Prostate gland (tissue), 2 donors: ENCODE data around the gene CHST1. TPM values are rescaled to one million over a fixed set of nuclear protein-coding genes. Genes with fewer than 3 reads are reported as not detected.

Source experiments
- DNase-seq: peaks from one replicate; pipeline ENCODE4 v3.0.0-alpha.2; 2019; ENCODE audit warnings: low spot score
- H3K27ac ChIP-seq, 2 donors: fragments of 200-600 bp; sonication (generic); 2 replicates each; pipeline ENCODE4 v1.5.1; 2017 to 2019
- H3K27me3 ChIP-seq: fragments of 200-600 bp; sonication (generic); replicated peaks from 2 replicates; pipeline ENCODE4 v1.5.1; 2019; ENCODE audit not compliant: insufficient read depth
- H3K36me3 ChIP-seq, 2 donors: fragments of 200-600 bp; sonication (generic); 1 replicate in 1 of 2; 2 replicates in 1 of 2; pipeline versions ENCODE4 v1.5.1 to v1.8.1; 2017 to 2019
- H3K4me1 ChIP-seq: fragments of 200-600 bp; sonication (generic); replicated peaks from 2 replicates; pipeline ENCODE4 v1.5.1; 2019
- H3K4me3 ChIP-seq, 2 donors: fragments of 200-600 bp; sonication (generic); 2 replicates each; pipeline ENCODE4 v1.5.1; 2017 to 2019
- H3K9me3 ChIP-seq: fragments of 200-600 bp; sonication (generic); 2 replicates; pipeline ENCODE4 v1.5.1; 2017
- CTCF ChIP-seq, 4 experiments: fragments of 200-600 bp in 2 of 4; fragments of 450-650 bp in 2 of 4; sonication (generic) in 2 of 4; IDR thresholded peaks; 1 replicate in 3 of 4; 2 replicates in 1 of 4; pipeline ENCODE4 v1.5.1; 2016 to 2019; ENCODE audit warnings: antibody characterized with exemption in 4 of 4, mild to moderate bottlenecking in 2 of 4, moderate library complexity in 2 of 4
- POLR2A ChIP-seq: fragments of 450-650 bp; IDR thresholded peaks from one replicate; pipeline ENCODE4 v1.6.1; 2016; ENCODE audit warnings: antibody characterized with exemption, mild to moderate bottlenecking
- POLR2AphosphoS5 ChIP-seq: sonication (generic); formaldehyde crosslinking; IDR thresholded peaks from one replicate; pipeline ENCODE4 v1.6.1; 2017; ENCODE audit warnings: antibody characterized with exemption
- WGBS: methylation state at CpG from one replicate; pipeline ENCODE4 v1.1.5; 2018; 5-methylcytosine and 5-hydroxymethylcytosine counted together
- intact Hi-C: fragments of 100-400 bp; cut with DNase I; formaldehyde crosslinking; loops from one replicate; pipeline ENCODE4 v1.14.2; 2022
- total RNA-seq, 2 donors: library from RNA; depleted of rRNA; stranded (reverse); fragments of >200 nt; gene quantifications; one replicate each; pipeline ENCODE4 v1.1.0, GENCODE V29; 2016

The CHST1 gene
- total RNA-seq, 2 donors from 2014 or later: 0.32 to 4.4 TPM

GRCh38 chr11:45655012-45655283 is 10.5 kb downstream of the CHST1 start:
- no peaks in the 10 kb centered on the region for H3K9me3 ChIP-seq
- DNase-seq: no peak
- H3K36me3 ChIP-seq: no peaks in the 10 kb centered on the region
- intact Hi-C loops: loop anchor here (2.0 to 10.0 kb wide), 2 partner anchors 120 to 284 kb away; no protein-coding TSS in a partner anchor
- no peak overlapping the region for H3K27ac ChIP-seq
- no peaks in the 10 kb centered on the region for H3K27me3 ChIP-seq
- H3K4me1 ChIP-seq: no peaks in the 10 kb centered on the region
- TF ChIP-seq POLR2AphosphoS5 (no peak), POLR2A (no peak), CTCF (IDR thresholded peaks at IDR 0.05) (no peak)
- WGBS: 72% methylated on average over 2 of the region's 2 CpGs
- no peak overlapping the region for H3K4me3 ChIP-seq

GRCh38 chr11:45654231-45655011 is 11.0 kb downstream of the CHST1 start:
- intact Hi-C loops: loop anchor here (2.0 to 10.0 kb wide), 3 partner anchors 117 to 284 kb away; no protein-coding TSS in a partner anchor

GRCh38 chr11:45653277-45653676 is 12.1 kb downstream of the CHST1 start:
- no peak for DNase-seq
- intact Hi-C loops: loop anchor here (5.0 to 10.0 kb wide), 2 partner anchors 116 to 122 kb away; no protein-coding TSS in a partner anchor

More at GRCh38 chr11:45654231-45655011, 11.0 kb downstream of the CHST1 start:
- WGBS: 67% methylated on average over 8 of the region's 8 CpGs
- no peak overlapping the region for H3K27ac ChIP-seq
- no peaks in the 10 kb centered on the region for H3K9me3 ChIP-seq
- H3K4me1 ChIP-seq: no peaks in the 10 kb centered on the region
- no peaks in the 10 kb centered on the region for H3K27me3 ChIP-seq
- H3K4me3 ChIP-seq: no peak overlapping the region
- no peak for DNase-seq
- TF ChIP-seq CTCF (IDR thresholded peaks at IDR 0.05): no peak
- no peaks in the 10 kb centered on the region for H3K36me3 ChIP-seq

GRCh38 chr11:45652781-45653180 is 12.6 kb downstream of the CHST1 start:
- no peak for DNase-seq
- Histone ChIP-seq H3K9me3 (no peaks in the 10 kb centered on the region), H3K4me3 (no peak overlapping the region), H3K27me3 (no peaks in the 10 kb centered on the region), H3K27ac (no peak overlapping the region), H3K36me3 (no peaks in the 10 kb centered on the region), H3K4me1 (no peaks in the 10 kb centered on the region)
- 84% methylated on average over 6 of the region's 6 CpGs for WGBS
- TF ChIP-seq POLR2A (no peak), CTCF (IDR thresholded peaks at IDR 0.05) (no peak), POLR2AphosphoS5 (no peak)
- intact Hi-C loops: loop anchor here (5.0 to 10.0 kb wide), 2 partner anchors 115 to 122 kb away; no protein-coding TSS in a partner anchor

More at GRCh38 chr11:45653277-45653676, 12.1 kb downstream of the CHST1 start:
- H3K4me3 ChIP-seq: no peak overlapping the region
- TF ChIP-seq POLR2AphosphoS5 (no peak), CTCF (IDR thresholded peaks at IDR 0.05) (no peak)
- H3K36me3 ChIP-seq: no peaks in the 10 kb centered on the region
- 87% methylated on average over 3 of the region's 3 CpGs for WGBS
- H3K27ac ChIP-seq: no peak overlapping the region
- no peaks in the 10 kb centered on the region for H3K27me3 ChIP-seq
- no peaks in the 10 kb centered on the region for H3K4me1 ChIP-seq
- H3K9me3 ChIP-seq: no peaks in the 10 kb centered on the region
